SKM-1 treated with dmso at 0.1 percent for 144 hours (cell line): ENCODE data around the gene SNN.
A peak's percentile ranks its signal among the peaks of the same experiment; 100 is the strongest.

Source experiments
- DNase-seq: peaks from one replicate; lab custom pipeline; 2025; ENCODE audit not compliant: unreplicated experiment; lab: John Stamatoyannopoulos, UW

The SNN gene

DNA sequence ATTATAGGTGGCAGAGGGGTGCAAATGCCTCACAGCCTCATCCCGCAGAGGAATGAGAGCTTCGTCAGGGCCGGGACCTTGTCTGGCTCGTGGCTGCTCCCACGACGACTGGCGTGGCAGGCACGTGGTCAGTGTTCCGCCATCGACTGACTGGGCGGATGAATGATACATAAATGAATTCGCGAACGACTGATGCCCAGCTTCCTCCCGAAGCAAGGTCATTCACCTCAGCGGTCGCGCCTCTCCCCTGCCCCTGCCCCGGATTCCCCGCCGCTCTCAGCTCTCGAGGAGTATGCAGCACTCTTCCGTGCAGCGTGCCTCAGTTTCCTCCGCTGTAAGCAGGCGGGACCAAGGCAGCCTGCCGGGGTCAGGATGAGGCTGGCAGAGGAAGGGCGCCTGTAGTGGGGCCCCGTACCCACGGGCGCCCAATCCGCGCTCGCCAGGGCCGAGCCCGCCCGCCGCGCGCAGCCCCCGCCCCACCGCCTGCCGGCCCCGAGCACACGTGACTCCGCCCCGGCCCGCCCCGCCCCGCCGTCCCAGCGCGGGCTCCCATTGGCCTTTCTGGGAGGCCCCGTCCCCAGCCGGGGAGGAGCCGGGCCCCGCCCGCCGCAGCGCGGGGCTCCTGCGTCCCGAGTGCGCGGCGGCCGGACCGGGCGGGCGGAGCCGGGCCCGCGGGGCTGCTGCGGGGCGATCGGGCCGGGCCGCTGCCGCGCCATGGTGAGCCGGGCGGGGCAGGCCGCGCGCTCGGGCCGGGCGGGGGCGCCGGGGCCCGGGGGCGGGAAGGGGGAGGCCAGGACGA, at the start of gene SNN:
SNN (plus strand) TSS at position 632 of the 799 bp plus-strand sequence. CDS start 7,605 bp downstream, outside the sequence.
- DNase-seq, result peak; percentile 70

DNA sequence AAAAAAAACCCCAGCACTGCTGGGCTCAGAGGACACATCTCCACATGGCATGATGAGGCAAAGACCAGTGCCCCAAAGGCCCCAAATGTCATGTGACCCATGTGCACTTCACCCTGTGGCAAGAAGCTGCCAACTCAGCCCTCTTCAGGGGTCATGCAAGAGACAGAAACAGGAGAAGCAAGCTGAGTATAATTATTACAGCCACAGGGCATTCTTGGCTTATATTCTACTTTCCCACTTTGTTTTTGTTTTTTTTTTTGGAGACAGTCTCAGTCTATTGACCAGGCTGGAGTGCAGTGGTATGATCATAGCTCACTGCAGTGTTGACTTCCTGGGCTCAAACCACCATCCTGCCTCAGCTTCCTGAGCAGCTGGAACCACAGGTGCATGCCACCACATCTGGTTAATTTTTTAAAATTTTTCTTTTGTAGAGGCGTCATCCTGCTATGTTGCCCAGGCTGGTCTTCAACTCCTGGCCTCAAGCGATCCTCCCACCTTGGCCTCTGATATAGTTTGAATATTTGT, 48.9 kb upstream of the SNN start:
- no peak for DNase-seq

DNA sequence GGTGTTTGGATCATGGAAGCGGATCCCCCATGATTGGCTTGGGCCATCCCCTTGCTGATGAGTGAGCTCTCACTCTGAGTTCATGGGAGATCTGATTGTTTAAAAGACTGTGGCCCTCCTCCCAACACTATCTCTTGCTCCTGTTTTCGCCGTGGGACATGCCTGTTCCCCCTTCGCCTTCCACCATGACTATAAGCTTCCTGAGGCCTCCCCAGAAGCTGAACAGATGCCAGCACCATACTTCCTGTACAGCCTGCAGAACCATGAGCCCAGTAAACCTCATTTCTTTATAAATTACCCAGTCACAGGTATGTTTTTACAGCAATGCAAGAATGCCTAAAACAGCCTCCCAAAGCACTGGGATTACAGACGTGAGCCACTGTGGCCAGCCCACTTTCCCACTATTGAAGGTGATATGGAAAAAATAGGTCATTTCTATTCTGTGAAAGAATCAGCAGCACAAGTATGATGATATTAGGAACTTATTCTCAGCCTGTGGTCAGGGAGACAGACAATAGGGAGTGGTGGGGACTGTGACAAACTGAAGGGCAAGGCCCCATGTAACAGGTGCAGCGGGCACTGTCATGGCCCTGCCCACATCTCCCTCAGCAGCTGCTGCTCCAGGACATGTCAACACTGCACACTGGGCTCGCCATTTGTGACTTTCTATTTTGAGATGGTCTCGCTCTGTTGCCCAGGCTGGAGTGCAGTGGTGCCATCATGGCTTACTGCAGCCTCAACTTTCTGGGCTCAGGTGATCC, 47.8 kb upstream of the SNN start:
- no peak for DNase-seq

DNA sequence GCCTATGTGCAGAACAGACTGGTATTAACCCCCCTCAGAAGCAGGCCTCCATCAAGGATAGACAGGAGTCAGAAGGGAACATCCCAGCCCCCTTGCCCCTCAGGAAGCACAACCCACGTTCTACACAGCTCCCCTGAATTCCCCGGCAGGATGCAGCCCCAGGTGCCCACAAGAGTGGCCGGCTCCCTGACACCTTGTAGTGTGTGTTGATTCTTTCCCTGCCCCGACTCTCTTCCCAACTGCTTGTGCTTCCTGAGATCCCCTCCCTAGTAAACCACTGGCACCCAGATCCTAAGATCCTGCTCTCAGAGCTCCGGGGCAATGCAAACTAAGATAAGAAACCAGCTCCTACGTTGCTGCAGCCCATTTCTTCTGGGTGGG, 46.7 kb upstream of the SNN start:
- no peak for DNase-seq

DNA sequence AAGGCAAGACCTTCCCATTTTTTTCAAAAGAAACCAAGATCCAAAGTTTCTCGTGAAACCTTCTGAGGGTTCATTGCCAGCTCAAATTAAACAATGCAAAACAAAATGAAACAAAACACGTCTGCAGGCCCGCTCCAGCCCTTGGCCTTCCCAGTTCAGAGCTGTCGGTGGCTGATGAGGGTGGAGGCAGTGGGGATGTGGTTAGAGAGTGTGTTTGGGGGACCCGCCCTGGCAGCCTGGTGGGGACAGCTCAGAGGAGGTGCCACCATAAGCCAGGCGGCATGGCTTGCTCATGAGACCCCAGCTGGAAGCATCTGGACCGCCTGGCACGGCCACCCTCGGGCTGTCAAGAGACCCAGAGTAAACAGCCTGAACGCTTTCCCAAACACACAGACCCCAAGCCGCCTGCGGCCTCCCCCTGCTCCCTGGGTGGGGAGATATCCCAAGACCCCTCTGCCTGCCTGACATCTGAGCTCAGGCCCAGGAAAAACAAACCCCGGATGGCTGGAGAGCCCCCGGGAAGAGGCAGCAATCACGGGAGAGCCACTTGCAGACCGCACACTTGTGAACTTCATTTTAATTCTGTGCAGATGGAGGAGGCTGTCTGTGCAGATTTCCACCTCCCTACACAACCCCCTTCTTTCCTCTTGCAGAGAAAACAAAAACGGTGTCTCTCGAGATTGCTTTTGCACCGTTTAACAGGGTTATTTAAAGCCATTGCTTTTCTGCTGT, 46.2 kb upstream of the SNN start:
- DNase-seq, result no peak

DNA sequence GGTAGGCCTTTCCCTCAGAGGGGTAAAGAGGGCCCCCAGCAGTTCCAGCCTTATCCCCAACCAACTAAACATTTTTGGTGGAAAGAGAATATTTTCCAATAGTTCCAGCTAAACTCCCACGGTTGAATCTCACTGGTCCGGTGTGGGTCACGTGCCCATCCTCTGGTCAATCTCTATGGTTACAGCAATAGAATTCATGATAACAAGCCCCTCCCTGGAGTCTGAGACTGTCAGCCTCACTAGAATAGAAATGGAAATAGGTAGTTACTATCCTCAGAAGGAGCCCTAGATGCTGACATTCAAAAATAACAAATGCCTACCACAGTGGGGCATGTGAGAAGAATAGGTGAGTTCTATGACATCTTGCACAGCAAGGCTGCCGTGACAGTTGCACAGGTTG, 44.0 kb upstream of the SNN start:
- DNase-seq, result no peak

DNA sequence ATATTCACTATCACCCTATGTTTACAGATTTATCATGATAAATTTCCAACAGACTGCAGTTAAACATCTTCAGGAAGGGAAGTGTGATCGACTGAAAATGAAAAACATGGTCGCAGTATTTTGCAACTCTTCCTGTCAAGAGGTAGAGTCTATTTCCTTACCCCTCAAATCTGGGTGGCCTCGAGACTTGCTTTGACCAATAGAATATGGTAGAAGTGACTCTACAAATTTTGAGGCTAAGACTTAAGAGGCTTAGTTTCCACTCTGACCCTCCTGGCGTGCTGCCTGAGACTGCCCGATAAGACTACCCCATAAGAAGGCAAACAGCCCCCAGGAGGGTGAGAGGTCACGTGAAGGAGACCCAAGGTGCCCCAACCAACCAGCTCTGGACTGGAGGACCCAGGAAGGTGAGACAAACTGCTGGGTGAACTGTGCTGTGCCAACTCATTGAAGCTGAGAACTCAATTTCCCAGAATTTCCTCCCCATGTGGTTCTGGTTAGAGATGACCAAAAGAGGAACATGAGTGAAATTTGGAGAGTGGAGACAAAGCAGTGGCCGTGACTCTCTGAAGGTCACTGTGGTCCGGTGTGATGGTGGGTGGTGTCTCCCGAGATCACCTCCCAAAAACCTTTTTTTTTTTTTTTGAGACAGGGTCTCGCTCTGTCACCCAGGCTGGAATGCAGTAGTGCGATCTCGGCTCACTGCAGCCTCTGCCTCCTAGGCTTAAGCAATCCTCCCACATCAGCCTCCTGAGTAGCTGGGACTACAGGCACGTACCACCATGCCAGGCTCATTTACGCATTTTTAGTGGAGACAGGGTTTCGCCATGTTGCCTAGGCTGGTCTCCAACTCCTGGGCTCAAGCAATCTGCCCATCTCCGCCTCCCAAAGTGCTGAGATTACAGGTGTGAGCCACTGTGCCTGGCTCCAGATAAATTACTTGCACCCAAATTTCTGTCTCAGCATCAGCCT, 43.3 kb upstream of the SNN start:
- DNase-seq, result peak; percentile 37

DNA sequence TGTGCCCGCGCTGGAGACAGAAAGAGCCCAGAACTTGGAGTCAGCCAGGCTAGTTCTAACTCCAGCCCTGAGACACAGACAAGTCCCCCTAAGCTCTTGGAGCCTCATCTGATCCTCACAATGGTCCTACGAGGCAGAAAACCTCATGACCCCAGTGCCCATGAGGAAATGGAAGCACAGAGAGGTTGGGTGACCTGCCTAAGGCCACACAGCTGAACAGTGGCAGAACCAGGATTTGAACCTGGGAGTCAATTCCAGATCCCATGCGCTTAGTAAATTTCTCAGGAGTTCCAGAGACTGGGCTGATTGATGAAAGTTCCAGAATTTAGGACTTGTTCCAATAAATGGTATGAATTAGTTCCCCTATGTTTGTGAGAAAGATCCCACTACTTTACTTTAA, 42.5 kb upstream of the SNN start:
- no peak for DNase-seq

DNA sequence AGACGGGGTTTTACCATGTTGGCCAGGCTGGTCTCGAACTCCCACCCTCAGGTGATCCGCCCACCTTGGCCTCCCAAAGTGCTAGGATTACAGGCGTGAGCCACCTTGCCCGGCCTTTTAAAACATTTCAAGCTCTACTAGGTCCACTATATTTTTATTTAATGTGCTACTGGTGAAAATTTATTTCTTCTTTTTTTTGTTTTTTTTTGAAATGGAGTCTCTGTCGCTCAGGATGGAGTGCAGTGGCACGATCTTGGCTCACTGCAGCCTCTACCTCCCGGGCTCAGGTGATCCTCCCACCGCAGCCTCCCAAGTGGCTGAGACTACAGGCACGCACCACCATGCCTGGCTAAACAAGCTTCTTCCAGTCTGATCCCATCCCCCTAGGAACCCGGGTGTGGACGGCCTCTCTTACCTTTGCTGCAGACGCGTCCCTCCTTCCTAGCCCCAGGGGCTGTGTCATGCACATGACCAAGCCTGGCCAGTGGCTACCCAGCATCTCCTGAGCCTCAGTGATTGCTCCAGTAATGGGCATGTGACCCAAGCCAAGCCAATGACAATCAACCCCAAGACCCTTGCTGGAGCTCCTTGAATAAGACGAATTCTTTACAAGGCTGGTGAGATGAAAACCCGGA, 41.5 kb upstream of the SNN start:
- no peak for DNase-seq

DNA sequence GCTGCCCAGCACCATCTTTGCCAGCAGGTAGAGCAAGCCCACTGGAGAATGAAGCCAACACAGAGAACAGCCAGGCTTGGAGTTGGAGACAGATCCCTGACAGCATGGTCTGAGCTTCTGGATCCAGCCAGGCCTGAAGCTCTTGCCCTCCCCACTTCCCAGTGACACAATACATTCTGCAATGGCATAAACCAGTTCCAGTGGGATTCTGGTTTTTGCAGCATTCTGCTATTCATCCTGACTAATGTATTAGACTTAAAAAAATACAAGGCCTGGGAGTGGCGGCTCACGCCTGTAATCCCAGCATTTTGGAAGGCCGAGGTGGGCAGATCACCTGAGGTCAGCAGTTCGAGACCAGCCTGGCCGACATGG, 41.0 kb upstream of the SNN start:
- DNase-seq, result no peak

DNA sequence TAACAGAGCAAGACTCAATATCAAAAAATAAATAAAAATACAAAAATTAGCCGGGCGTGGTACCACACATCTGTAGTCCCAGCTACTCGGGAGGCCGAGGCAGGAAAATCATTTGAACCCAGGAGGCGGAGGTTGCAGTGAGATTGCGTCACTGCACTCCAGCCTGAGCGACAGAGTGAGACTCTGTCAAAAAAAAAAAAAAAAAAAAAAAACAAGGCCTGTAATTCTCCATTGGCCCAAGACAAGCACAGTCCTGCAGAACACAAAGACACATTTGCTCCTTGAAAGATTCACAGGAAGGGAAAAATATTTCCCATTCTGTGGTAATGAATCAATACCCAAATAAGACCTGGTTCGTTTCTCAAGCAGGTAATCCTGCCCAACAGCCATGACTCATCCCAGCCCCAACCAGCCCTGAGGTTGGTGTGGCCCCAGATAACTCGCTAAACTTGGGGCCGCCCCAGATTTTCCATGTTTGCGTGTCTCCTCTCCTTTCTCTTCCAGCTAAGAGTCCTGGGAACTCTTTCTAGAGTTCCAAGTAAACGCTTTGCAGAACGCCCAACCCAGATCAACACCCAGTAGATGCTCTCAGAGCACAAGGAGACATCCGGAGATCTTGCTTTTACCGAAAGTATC, 40.3 kb upstream of the SNN start:
- no peak for DNase-seq

DNA sequence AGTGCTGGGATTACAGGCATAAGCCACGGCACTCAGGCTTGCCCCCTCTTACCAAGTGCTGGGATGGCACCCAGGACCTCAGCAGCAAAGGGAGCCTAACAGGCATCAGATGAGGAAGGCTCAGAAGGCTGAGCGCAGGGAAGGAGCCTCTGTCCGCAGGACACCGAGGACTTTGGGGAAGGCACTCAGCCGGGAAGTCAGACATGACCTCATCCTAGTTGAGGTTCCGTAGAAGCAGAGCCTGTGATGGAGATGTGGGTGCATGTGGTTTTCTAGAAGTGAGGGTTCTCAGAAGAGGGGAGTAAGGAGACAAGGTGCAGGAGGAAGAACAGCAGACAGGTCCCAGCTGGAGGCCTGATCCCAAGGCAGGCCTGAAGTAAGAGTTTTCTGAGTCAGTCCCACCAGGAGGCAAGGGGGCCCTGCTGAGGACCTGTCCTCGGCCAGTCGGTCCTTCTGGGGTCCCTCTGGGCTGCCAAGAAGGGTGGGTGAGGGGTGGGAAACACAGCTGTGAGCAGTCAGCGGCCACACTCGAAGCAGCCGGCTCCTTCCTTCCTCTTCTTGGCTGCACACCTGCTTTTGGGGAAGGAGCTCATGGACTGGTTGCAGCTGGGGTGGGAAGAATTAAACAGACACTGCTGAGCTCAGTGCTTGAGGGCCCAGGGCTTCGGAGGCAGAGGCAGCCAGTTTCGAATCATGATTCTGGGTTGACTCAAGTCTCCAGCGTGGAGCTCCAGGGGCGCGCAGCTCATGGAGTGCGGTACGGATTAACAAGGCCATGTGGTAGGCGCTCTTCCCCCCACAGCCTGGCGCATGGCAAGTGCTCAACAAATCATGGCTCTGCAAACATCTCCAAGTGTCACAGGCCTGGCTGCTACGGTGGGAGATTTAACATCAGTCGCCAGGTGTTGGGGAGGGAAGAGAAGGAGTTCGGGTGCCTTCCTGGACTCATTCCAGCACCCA, 38.9 kb upstream of the SNN start:
- peak; percentile 63 for DNase-seq

DNA sequence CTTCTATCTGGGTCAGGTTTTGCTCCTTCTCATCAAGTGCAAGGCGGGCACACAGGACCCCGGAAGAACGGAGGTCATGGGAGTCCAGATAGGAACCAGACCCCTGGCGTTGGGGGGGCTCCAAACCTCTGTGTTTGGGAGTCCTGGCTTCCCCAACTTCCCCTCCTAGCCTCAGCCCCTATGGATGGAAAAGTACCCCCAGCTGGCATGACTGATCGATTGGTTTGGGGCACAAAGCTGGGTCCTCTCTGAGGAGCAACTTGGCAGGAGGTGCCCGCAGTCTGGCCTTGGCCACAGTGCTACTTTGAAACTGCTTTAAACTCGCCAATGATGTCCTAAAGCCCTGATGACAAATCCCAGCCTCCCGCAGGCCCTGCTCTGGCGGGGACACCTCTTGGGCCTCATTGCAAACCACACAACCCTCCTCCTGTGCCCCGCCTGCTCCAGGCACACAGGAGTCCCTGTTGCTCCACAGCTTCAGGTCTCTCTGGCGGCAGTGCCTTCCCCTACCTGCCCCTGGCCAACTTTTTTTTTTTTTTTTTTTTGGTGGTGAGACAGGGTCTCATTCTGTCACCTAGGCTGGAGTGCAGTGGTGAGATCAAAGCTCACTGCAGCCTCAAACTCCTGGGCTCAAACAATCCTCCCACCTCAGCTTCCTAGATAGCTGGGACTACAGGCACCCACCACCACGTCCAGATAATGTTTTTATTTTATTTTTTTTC, 38.0 kb upstream of the SNN start:
- DNase-seq, result no peak

DNA sequence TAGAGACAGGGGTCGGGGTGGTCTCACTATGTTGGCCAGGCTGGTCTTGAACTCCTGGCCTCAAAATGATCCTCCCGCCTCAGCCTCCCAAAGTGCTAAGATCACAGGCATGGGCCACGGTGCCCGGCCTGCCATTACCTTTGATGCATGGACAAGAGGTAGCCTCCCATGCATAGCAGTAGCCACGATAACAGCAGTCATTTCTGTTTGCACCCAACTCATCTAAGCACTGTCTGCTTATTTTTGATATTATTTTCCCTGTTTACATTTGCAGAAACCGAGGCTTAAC, 37.5 kb upstream of the SNN start:
- no peak for DNase-seq

DNA sequence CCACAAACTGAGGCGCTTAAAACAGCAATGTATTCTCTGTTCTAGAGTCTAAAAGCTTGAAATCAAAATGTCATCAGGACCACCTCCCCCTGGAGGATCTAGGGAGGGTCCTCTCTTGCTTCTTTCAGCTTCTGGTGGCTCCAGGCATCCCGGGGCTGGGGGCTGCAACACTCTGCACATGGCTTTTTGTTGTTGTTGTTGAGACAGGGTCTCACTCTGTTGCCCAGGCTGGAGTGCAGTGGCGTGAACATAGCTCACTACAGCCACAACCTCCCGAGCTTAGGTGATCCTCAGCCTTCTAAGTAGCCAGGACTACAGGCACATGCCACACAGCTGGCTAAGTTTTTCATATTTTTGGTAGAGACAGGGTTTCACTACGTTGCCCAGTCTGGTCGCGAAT, 37.0 kb upstream of the SNN start:
- no peak for DNase-seq

DNA sequence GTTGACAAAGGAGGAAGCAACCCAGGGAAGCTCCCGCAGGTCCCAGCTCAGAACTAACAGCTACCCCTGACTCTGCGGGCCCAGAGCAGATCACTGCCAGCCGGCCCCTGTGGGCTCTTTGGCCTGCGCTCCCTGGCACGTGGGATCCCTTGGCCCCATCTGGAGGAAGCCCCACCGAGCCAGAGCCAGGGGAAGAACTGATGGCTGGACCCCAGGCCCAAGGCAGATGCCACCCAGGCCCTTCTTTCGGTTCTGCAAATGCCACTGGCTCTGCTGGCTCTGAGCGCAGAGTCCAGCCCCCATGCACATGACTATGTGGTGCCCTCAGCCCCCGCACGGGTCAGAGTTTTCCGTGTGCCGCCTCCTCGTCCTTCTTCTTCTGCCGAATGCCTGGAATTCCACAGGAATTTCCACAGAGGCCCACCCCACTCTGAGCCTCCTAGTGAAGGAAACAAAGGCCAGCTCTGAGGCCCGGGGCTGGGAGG, 35.8 kb upstream of the SNN start:
- no peak for DNase-seq

DNA sequence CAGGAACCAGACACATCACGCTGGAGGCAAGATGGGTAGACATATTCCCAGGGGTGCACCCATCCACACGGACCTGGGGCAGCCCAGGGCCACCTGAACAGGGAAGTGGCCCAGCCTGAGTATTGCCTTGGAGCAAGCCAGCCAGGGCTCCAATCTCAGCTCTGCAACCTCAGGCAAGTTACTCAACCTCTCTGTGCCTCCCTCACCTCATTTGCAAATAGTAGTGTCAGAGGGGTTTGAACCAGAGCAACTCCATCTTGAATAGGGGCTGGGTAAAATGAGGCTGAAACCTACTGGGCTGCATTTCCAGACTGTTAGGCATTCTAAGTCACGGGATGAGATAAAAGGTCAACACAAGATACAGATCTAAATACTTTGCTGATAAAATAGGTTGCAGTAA, 35.1 kb upstream of the SNN start:
- no peak for DNase-seq

DNA sequence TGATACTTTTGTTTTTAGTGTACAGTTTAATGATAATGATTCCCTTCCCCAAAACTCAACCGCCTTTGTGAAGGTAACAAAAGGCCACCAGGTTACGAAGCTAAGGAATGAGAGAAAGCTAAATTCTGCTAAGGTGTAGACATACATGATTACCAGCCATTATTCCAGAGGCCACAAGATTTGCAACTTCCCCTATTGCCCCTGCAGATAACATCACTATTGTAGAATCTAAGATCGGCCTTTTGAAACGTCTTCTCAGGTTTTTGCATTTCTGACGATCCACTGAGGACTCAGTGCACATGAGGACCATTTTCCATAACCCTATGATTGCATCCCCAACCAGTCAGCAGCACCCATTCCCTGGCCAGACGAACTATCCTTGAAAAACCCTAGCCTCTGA, 33.9 kb upstream of the SNN start:
- peak; percentile 40 for DNase-seq
